Stimulated activated CD4-positive, alpha-beta T cell treated with anti-CD3 and anti-CD28 coated beads, Interleukin-15, amount 100 ng/mL, for 48 hours (primary cell): ENCODE measurements around the gene PCDHGA3.
"Not testable (repeated sequence)": the region's sequence is repeated elsewhere in the genome, so short reads cannot be mapped to it uniquely, and the experiment has no call there.

Experiments used
- DNase-seq, 2 donors: peaks; one replicate each; pipeline ENCODE4 v3.0.0-alpha.2; 2020; ENCODE audit warnings: low read depth in 2 of 2

Gene PCDHGA3

DNA sequence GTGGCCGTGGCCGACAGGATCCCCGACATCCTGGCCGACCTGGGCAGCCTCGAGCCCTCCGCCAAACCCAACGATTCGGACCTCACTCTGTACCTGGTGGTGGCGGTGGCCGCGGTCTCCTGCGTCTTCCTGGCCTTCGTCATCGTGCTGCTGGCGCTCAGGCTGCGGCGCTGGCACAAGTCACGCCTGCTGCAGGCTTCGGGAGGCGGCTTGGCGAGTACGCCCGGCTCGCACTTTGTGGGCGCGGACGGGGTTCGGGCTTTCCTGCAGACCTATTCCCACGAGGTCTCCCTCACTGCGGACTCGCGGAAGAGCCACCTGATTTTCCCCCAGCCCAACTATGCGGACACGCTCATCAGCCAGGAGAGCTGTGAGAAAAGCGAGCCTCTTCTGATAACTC lies 2.4 kb downstream of the PCDHGA3 start:
- not testable (repeated sequence) for DNase-seq

DNA sequence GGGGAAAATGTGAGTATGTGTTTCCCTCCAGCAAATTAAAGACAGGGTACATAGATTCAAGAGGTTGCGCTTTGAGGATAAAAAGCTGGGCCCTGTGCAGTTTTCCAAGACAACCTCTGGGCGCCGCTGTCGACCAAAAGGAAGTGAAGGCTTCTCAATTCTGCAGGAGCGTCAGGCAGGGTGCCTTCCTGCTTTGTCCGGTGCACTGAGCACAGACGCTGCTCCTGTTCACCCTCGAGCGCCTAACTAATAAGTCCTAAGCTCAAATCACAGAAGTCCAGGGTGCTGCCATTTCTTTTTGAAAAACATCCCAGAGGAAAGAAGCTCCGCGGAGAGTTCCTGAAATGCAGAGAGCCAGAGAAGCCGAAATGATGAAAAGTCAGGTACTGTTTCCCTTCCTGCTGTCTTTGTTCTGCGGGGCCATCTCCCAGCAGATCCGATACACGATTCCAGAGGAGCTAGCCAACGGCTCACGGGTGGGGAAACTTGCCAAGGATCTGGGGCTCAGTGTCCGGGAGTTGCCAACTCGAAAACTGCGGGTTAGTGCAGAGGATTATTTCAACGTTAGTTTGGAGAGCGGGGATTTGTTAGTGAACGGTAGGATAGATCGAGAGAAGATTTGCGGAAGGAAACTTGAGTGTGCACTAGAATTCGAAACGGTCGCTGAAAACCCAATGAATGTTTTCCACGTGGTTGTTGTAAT lies 6.4 kb downstream of the PCDHGA3 start, which contains the start of gene PCDHGB1:
Gene PCDHGB1, plus strand, starts transcription at position 183 of the 703 bp plus-strand sequence. Its CDS starts 162 bp downstream, at position 345.
- DNase-seq, result peak in 1 of 2 donors; percentile 11

DNA sequence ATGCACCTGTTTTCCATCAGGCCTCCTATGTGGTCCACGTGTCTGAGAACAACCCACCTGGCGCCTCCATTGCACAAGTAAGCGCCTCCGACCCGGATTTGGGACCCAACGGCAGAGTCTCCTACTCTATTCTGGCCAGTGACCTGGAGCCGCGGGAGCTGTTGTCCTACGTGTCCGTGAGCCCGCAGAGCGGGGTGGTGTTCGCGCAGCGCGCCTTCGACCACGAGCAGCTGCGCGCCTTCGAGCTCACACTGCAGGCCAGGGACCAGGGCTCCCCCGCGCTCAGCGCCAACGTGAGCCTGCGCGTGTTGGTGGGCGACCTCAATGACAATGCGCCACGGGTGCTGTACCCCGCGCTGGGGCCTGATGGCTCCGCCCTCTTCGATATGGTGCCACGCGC lies 8.0 kb downstream of the PCDHGA3 start:
- DNase-seq, result no peak

DNA sequence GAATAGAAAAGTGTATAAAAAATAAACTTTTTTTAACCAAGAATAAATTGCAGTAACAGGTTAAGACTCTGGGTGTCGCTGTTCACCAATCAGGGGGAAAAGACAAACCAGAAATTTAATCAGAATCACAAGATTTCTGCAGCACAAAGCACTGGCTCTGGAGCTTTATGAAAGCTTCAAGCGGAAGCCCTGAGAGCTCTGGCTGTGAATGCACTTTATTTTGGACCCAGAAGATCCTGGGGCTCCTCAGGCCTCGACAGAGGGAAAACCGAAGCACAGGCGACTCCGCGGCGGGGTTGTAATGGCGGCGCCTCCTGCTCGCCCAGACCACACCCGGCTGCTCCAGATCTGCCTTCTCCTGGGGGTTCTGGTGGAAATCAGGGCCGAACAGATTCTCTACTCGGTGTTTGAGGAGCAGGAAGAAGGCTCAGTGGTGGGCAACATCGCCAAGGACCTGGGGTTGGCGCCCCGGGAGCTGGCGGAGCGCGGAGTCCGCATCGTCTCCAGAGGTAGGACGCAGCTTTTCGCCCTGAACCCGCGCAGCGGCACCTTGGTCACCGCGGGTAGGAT lies 11.4 kb downstream of the PCDHGA3 start, which contains the start of gene PCDHGA4:
Gene PCDHGA4, plus strand, starts transcription at position 122 of the 570 bp plus-strand sequence. Its CDS starts 87 bp downstream, at position 209.
- DNase-seq, result no peak

DNA sequence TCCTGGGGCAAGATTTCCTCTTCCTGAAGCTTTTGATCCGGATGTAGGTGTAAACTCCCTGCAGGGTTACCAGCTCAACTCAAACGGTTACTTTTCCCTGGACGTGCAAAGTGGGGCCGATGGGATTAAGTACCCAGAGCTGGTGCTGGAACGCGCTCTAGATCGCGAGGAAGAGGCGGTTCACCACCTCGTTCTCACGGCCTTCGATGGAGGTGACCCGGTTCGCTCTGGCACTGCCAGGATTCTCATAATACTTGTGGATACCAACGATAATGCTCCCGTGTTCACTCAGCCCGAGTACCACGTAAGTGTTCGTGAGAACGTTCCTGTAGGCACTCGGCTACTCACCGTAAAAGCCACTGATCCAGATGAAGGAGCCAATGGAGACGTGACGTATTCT lies 12.0 kb downstream of the PCDHGA3 start:
- DNase-seq, result no peak

DNA sequence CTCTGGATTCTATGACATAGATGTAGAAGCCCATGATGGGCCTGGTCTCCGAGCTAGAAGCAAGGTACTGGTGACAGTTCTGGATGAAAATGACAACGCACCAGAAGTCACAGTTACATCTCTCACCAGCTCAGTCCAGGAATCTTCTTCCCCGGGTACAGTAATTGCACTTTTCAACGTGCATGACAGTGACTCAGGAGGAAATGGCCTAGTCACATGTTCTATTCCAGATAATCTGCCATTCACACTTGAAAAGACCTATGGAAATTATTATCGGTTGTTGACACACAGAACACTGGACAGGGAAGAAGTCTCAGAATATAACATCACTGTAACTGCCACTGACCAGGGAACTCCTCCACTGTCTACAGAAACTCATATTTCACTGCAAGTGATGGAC lies 12.5 kb downstream of the PCDHGA3 start:
- no peak for DNase-seq

DNA sequence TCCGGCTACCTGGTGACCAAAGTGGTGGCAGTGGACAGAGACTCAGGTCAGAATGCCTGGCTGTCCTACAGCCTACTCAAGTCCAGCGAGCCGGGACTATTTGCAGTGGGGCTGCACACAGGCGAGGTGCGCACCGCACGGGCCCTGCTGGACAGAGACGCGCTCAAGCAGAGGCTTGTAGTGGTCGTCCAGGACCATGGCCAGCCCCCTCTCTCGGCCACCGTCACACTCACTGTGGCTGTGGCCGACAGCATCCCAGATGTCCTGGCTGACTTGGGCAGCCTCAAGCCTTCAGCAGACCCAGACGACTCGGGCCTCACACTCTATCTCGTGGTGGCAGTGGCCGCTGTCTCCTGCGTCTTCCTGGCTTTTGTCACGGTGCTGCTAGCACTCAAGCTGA lies 13.3 kb downstream of the PCDHGA3 start:
- DNase-seq, result no peak

DNA sequence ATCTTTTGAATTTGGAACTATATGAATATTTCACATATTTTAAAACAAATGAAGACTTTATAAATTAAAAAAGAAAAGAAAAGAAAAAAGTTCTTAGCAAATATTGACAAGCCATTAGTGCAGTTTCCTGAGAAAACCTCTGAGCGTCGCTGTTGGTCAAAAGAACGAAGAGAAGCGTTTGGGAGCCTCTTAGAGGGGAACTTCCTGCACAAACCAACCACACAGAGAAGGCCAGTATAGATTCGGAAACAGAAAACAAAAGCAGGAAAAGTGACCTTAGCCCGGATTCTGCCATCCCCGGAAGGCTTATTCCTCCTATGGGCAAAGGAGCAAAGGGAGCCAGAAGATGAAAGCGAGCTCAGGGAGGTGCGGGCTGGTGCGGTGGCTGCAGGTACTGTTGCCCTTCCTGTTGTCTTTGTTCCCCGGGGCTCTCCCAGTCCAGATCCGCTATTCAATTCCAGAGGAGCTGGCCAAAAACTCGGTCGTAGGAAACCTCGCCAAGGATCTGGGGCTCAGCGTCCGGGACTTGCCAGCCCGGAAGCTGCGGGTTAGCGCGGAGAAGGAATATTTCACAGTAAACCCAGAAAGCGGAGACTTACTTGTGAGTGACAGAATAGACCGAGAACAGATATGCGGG lies 16.3 kb downstream of the PCDHGA3 start, which contains the start of gene PCDHGB2:
Gene PCDHGB2, plus strand, starts transcription at position 205 of the 637 bp plus-strand sequence. Its CDS starts 142 bp downstream, at position 347.
- DNase-seq, result no peak

DNA sequence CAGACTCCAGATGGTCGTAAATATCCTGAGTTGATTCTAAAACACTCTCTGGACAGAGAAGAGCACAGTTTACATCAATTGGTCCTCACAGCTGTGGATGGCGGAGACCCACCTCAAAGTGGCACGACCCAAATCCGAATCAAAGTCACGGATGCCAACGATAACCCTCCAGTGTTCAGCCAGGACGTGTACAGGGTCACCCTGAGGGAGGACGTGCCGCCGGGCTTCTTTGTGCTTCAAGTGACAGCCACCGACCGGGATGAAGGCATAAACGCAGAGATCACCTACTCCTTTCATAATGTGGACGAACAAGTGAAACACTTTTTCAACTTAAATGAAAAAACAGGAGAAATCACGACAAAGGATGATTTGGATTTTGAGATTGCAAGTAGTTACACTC lies 17.1 kb downstream of the PCDHGA3 start:
- no peak for DNase-seq

DNA sequence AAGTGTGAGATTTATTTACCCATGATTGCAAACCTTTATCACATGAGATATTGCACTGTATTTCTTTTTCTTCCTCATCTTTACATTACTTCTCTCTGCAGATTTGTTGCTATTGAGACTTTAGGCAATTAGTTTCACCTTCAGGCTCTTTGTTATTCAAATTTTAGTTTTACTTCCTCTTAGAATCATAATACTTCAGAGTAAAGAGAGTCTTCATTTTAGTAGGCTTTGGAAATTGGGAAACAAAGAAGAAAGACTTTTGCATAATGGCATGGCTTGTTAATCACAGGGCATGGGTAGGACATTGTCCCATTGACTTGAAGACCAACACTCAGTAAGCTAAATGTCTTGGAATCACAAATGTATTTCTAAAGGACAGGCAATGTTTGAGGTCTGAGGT lies 19.1 kb downstream of the PCDHGA3 start:
- DNase-seq, result no peak

DNA sequence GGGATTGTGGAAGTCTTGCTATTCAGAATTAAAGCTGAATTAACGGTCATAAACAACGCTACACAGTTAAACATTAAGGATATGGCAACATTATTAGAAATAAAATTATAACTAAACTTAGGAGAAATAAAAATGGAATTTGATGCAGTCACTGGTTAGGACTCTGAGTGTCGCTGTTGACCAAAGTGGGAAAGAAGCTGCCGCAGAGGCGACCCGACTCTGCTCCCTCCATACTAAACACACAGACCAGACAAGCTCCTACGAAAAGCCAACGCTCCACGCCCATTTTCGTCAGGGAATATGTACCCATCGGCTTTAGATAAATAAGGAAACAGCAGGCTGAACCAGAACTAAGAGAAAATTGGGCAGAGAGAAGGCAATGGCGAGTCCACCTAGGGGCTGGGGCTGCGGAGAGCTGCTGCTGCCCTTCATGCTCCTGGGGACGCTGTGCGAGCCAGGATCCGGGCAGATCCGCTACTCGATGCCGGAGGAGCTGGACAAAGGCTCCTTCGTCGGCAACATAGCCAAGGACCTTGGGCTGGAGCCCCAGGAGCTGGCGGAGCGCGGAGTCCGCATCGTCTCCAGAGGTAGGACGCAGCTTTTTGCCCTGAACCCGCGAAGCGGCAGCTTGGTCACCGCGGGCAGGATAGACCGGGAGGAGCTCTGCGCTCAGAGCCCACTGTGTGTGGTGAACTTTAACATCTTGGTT lies 20.5 kb downstream of the PCDHGA3 start, which contains the start of gene PCDHGA5:
Gene PCDHGA5, plus strand, starts transcription at position 211 of the 709 bp plus-strand sequence. Its CDS starts 169 bp downstream, at position 380.
- no peak for DNase-seq

DNA sequence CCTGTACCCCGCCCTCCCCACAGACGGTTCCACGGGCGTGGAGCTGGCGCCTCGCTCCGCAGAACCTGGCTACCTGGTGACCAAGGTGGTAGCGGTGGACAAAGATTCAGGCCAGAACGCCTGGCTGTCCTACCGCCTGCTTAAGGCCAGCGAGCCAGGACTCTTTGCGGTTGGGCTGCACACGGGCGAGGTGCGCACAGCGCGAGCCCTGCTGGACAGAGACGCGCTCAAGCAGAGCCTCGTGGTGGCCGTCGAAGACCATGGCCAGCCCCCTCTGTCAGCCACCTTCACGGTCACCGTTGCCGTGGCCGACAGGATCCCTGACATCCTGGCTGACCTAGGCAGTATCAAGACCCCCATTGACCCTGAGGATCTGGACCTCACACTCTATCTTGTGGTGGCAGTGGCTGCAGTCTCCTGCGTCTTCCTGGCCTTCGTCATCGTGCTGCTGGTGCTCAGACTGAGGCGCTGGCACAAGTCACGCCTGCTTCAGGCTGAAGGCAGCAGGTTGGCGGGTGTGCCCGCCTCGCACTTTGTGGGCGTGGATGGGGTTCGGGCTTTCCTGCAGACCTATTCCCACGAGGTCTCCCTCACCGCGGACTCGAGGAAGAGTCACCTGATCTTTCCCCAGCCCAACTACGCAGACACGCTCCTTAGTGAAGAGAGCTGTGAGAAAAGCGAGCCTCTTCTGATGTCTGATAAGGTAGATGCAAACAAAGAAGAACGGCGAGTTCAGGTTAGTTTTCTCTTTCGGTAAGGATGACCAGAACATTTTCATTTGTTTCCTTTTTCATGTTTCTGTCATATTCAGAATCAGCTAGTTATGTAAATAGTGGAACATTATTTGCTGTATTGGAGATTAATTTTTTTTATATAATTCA lies 22.6 kb downstream of the PCDHGA3 start:
- DNase-seq, result no peak

DNA sequence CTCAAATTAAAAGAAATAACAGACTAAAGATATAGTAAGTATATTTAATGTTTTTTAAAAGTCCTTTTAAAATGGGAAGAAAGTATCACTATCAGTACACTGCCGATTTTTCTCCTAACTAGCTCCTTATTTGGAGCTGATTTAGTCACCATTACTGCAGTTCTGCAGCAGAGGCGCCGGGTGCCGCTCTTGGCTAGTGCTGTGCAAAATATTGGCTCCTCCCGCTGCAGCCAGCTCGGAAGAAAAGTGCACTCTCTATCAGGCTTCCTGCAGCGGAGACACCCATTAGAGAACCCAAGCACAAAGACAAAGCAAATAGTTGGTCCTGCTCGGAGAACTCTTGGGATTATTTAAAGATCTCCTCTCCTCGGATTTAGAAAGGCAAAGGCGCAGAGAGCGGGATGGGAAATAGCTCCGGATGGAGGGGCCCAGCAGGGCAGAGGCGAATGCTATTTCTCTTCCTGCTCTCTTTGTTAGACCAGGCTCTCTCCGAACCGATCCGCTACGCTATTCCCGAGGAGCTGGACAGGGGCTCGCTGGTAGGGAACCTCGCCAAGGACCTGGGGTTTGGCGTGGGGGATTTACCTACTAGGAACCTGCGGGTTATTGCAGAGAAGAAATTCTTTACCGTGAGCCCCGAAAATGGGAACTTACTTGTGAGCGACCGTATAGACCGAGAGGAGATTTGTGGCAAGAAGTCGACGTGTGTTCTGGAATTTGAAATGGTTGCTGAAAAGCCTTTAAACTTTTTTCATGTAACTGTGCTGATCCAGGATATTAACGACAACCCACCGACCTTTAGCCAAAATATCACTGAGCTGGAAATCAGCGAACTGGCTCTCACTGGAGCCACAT lies 26.6 kb downstream of the PCDHGA3 start, which contains the start of gene PCDHGB3:
Gene PCDHGB3, plus strand, starts transcription at position 249 of the 855 bp plus-strand sequence. Its CDS starts 153 bp downstream, at position 402.
- no peak for DNase-seq

DNA sequence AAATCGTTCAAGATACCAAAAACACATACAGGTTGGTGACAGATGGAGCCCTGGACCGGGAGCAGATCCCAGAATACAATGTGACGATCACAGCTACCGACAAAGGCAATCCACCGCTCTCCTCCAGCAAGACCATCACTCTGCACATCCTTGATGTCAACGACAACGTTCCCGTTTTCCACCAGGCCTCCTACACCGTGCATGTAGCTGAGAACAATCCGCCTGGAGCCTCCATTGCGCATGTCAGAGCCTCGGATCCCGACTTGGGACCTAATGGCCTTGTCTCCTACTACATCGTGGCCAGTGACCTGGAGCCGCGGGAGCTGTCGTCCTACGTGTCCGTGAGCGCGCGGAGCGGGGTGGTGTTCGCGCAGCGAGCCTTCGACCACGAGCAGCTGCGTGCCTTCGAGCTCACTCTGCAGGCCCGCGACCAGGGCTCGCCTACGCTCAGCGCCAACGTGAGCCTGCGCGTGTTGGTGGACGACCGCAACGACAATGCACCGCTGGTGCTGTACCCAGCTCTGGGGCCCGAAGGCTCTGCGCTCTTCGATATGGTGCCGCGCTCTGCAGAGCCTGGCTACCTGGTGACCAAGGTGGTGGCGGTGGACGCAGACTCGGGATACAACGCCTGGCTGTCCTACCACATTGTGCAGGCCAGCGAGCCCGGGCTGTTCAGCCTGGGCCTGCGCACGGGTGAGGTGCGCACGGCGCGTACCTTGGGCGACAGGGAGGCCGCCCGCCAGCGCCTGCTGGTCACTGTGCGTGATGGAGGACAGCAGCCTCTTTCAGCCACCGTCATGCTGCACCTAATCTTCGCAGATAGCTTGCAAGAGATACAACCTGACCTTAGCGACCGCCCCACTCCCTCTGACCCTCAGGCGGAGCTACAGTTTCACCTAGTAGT lies 28.2 kb downstream of the PCDHGA3 start:
- no peak for DNase-seq

DNA sequence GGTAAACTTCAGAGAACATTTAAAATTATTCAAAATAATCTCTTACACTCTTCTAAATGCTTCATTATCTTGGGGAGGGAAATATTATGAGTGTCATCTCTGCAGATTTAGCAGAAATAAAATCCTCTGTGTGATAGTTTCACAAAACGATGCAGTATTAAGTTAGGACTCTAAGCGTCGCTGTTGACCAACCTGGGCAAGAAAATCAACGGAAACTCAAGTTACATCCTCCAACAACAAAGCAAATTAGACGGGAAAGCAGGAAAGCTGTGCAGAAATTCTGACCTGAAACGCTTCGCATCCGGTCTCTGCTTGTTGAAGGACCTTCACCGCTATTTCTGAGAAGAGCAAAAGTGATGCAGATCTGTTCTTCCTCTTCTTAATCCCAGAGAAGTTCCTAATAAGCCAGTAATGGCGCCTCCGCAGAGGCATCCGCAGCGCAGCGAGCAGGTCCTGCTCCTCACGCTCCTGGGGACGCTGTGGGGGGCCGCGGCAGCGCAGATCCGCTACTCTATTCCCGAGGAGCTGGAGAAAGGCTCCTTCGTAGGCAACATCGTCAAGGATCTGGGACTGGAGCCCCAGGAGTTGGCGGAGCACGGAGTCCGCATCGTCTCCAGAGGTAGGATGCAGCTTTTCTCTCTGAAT lies 30.2 kb downstream of the PCDHGA3 start, which contains the start of gene PCDHGA6:
Gene PCDHGA6, plus strand, starts transcription at position 219 of the 645 bp plus-strand sequence. Its CDS starts 193 bp downstream, at position 412.
- no peak for DNase-seq

DNA sequence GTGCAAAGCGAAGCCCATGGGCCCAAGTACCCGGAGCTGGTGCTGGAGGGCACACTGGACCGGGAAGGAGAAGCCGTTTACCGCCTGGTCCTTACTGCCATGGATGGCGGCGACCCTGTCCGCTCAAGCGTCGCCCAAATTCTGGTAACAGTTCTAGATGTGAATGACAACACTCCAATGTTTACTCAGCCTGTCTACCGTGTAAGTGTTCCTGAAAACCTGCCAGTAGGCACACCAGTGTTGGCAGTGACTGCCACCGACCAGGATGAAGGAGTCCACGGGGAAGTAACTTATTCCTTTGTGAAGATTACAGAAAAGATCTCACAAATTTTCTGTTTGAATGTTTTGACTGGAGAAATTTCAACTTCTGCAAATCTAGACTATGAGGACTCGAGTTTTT lies 31.0 kb downstream of the PCDHGA3 start:
- no peak for DNase-seq

DNA sequence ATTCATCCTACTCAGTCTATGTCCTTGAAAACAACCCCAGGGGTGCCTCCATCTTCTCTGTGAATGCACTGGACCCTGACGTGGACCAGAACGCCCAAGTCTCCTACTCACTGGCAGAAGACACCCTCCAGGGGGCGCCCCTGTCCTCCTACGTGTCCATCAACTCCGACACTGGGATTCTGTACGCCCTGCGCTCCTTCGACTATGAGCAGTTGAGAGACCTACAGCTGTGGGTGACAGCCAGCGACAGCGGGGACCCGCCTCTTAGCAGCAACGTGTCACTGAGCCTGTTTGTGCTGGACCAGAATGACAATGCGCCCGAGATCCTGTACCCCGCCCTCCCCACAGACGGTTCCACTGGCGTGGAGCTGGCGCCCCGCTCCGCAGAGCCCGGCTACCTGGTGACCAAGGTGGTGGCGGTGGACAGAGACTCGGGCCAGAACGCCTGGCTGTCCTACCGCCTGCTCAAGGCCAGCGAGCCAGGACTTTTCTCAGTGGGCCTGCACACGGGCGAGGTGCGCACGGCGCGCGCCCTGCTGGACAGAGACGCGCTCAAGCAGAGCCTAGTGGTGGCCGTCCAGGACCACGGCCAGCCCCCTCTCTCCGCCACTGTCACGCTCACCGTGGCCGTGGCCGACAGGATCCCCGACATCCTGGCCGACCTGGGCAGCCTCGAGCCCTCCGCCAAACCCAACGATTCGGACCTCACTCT lies 32.0 kb downstream of the PCDHGA3 start:
- not testable (repeated sequence) for DNase-seq
